ENCODE results near the gene HIGD1A. TPM values are rescaled to one million over a fixed set of nuclear protein-coding genes. Genes with fewer than 3 reads are reported as not detected.

HIGD1A gene
- total and polyA plus RNA-seq, 2 of the 4 experiments (the other 2 are of a cell fraction) = 86.6 to 137 TPM

DNA sequence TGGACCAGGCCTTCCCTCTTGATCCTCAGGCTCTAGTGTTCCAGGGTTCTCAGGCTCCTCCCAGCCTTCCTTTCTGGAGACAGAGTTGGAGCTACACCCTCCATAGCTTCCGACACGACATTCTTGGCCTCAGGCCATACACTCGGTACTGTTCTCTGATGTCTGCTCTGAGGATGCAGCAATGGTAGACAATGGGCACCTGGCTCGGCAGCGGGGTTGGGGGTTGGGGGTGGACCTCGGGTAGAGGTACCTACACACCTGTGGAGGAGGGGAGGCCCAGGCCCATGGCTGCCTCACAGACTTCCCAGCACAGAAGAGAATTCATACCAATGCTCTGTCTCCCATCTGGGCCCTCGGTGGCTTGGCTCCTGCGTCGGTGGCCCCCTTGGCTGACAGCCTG, 52.7 kb downstream of the HIGD1A start:
- no peak overlapping the region for H2AFZ ChIP-seq (replicated peaks; ENCODE audit: low read length, poor library complexity)
- no peak overlapping the region for H3K14ac ChIP-seq (replicated peaks; ENCODE audit: low read depth, low read length)
- POLR2A ChIA-PET (ENCODE audit: unreplicated experiment) = interaction anchor here (0.6 kb wide), 1 partner anchor 752 kb away, joined by 4 read pairs; no protein-coding TSS in a partner anchor
- no peak overlapping the region for H3K27ac ChIP-seq (ENCODE audit: insufficient read depth, low read length)
- no peak overlapping the region for H3K9ac ChIP-seq (ENCODE audit: low read depth, low read length)
- H2BK5ac ChIP-seq (ENCODE audit: low read depth, low read length, poor library complexity, severe bottlenecking) = no peak overlapping the region
- peaks cover 3% of the 10 kb centered on the region; the same call in 1 of the 2 replicates for H4K20me1 ChIP-seq (ENCODE audit: insufficient read depth, low read length)
- no peak for ATAC-seq (ENCODE audit: low read depth)
- in situ Hi-C loops (cut with MboI; ENCODE audit: low sequenced_read_pairs) (no loop called here), intact Hi-C loops (cut with micrococcal nuclease) (no loop called here), dilution Hi-C loops (cut with HindIII; ENCODE audit: low sequenced_read_pairs, unreplicated experiment) (no loop called here)
- H4K5ac ChIP-seq (ENCODE audit: low read depth, low read length) = no peak overlapping the region
- H2AK9ac ChIP-seq (replicated peaks; ENCODE audit: low read depth, low read length, poor library complexity) = no peak overlapping the region
- H3K4ac ChIP-seq (ENCODE audit: low read depth, low read length) = no peak overlapping the region
- no peak overlapping the region for H3K23ac ChIP-seq (ENCODE audit: low read depth, low read length)
- peaks cover 10% of the 10 kb centered on the region; the same call in 1 of the 2 replicates for H3K9me1 ChIP-seq (ENCODE audit: insufficient read depth, low read length)
- H3K36me3 ChIP-seq (ENCODE audit: control insufficient read depth, insufficient read depth, low read length) = no peaks in the 10 kb centered on the region
- TF ChIP-seq MAFK (IDR thresholded peaks at IDR 0.05; ENCODE audit: low read depth, low read length) (no peak), MAZ (IDR thresholded peaks at IDR 0.05; ENCODE audit: borderline replicate concordance, low read depth, low read length) (no peak), POLR2A (IDR thresholded peaks at IDR 0.05; ENCODE audit: low read depth, low read length) (no peak), NFE2L2 (IDR thresholded peaks at IDR 0.05; ENCODE audit: low read depth, low read length) (no peak), RAD21 (IDR thresholded peaks at IDR 0.05; ENCODE audit: low read length) (no peak), MXI1 (IDR thresholded peaks at IDR 0.05; ENCODE audit: borderline replicate concordance, low read depth, low read length) (no peak), RFX5 (IDR thresholded peaks at IDR 0.05; ENCODE audit: low read depth, low read length) (no peak), CEBPB (IDR thresholded peaks at IDR 0.05; ENCODE audit: low read depth, low read length) (no peak), SMC3 (IDR thresholded peaks at IDR 0.05; ENCODE audit: low read depth, low read length) (no peak), FOS (IDR thresholded peaks at IDR 0.05; ENCODE audit: low read depth, low read length) (no peak), RCOR1 (IDR thresholded peaks at IDR 0.05; ENCODE audit: insufficient replicate concordance, low read length) (no peak), BHLHE40 (IDR thresholded peaks at IDR 0.05; ENCODE audit: low read depth, low read length) (no peak), CHD1 (IDR thresholded peaks at IDR 0.05; ENCODE audit: low read depth, low read length) (no peak)
- TF ChIP-seq, protein P1, sequence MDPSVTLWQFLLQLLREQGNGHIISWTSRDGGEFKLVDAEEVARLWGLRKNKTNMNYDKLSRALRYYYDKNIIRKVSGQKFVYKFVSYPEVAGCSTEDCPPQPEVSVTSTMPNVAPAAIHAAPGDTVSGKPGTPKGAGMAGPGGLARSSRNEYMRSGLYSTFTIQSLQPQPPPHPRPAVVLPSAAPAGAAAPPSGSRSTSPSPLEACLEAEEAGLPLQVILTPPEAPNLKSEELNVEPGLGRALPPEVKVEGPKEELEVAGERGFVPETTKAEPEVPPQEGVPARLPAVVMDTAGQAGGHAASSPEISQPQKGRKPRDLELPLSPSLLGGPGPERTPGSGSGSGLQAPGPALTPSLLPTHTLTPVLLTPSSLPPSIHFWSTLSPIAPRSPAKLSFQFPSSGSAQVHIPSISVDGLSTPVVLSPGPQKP (IDR thresholded peaks at IDR 0.05; ENCODE audit: borderline replicate concordance, low read depth, low read length) = no peak
- TF ChIP-seq, protein P2, sequence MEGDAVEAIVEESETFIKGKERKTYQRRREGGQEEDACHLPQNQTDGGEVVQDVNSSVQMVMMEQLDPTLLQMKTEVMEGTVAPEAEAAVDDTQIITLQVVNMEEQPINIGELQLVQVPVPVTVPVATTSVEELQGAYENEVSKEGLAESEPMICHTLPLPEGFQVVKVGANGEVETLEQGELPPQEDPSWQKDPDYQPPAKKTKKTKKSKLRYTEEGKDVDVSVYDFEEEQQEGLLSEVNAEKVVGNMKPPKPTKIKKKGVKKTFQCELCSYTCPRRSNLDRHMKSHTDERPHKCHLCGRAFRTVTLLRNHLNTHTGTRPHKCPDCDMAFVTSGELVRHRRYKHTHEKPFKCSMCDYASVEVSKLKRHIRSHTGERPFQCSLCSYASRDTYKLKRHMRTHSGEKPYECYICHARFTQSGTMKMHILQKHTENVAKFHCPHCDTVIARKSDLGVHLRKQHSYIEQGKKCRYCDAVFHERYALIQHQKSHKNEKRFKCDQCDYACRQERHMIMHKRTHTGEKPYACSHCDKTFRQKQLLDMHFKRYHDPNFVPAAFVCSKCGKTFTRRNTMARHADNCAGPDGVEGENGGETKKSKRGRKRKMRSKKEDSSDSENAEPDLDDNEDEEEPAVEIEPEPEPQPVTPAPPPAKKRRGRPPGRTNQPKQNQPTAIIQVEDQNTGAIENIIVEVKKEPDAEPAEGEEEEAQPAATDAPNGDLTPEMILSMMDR (conservative IDR thresholded peaks at IDR 0.05; ENCODE audit: low read depth, low read length) = no peak
- TF ChIP-seq, protein P3, sequence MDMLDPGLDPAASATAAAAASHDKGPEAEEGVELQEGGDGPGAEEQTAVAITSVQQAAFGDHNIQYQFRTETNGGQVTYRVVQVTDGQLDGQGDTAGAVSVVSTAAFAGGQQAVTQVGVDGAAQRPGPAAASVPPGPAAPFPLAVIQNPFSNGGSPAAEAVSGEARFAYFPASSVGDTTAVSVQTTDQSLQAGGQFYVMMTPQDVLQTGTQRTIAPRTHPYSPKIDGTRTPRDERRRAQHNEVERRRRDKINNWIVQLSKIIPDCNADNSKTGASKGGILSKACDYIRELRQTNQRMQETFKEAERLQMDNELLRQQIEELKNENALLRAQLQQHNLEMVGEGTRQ (IDR thresholded peaks at IDR 0.05; ENCODE audit: low read depth, low read length) = no peak
- no TSS peak for BruUV-seq (replicated peaks)
- no peaks in the 10 kb centered on the region for H3K9me3 ChIP-seq (ENCODE audit: control insufficient read depth, insufficient read depth, low read length)
- no CpG with 5 or more reads among the region's 9 CpGs for WGBS, 2 experiments (ENCODE audit: extremely low coverage in 2 of 2, insufficient read length in 1 of 2)
- H2BK120ac ChIP-seq (ENCODE audit: low read depth, low read length) = no peak overlapping the region
- H3K27me3 ChIP-seq (ENCODE audit: control insufficient read depth, insufficient read depth, low read length) = peaks cover 5% of the 10 kb centered on the region
- CTCF ChIA-PET = no interaction called here
- no peak overlapping the region for H4K91ac ChIP-seq (ENCODE audit: insufficient read depth, low read depth, low read length)
- H2BK15ac ChIP-seq (ENCODE audit: low read depth, low read length) = no peak overlapping the region
- peaks cover 5% of the 10 kb centered on the region for H3K4me1 ChIP-seq (ENCODE audit: control insufficient read depth, insufficient read depth, low read length)
- H3K56ac ChIP-seq (ENCODE audit: extremely low read depth, insufficient read depth, low read length) = no peak overlapping the region
- H3K79me1 ChIP-seq (ENCODE audit: low read depth in 1 of 2, low read length in 2 of 2) = no peaks in the 10 kb centered on the region
- H3K18ac ChIP-seq (ENCODE audit: low read depth, low read length) = no peak overlapping the region
- no peak overlapping the region for H2BK20ac ChIP-seq (ENCODE audit: low read depth, low read length)
- H3K4me3 ChIP-seq (ENCODE audit: insufficient read depth, low read depth, low read length) = no peak overlapping the region
- H2AK5ac ChIP-seq (ENCODE audit: low read depth, low read length) = no peak overlapping the region
- no peak for DNase-seq
- H4K8ac ChIP-seq (ENCODE audit: low read depth in 2 of 2, low read length in 2 of 2) = no peak overlapping the region
- no peak overlapping the region for H3K4me2 ChIP-seq (ENCODE audit: low read depth, low read length)

Data from IMR-90 (cell line).